ENCODE measurements around the gene LCN12. TPM values are rescaled to one million over a fixed set of nuclear protein-coding genes. Genes with fewer than 3 reads are reported as not detected.

Gene LCN12
- total RNA-seq, 1 donor: 0.54 TPM

GRCh38 chr9:136926749-136927148, 25.3 kb upstream of the LCN12 start:
- no peak for DNase-seq (ENCODE audit: low read depth in 2 of 3, low spot score in 2 of 3)

- DNase-seq (ENCODE audit: low read depth in 2 of 3, low spot score in 2 of 3): no peak
Measured at GRCh38 chr9:136927343-136928271, 24.5 kb upstream of the LCN12 start.

- no peak for DNase-seq (ENCODE audit: low read depth in 2 of 3, low spot score in 2 of 3)
Measured at GRCh38 chr9:136928591-136928990, 23.5 kb upstream of the LCN12 start.

- DNase-seq (ENCODE audit: low read depth in 2 of 3, low spot score in 2 of 3): no peak
Measured at GRCh38 chr9:136930014-136930413, 22.1 kb upstream of the LCN12 start.

- no peak for DNase-seq (ENCODE audit: low read depth in 2 of 3, low spot score in 2 of 3)
Measured at GRCh38 chr9:136931611-136932130, 20.4 kb upstream of the LCN12 start.

GRCh38 chr9:136934277-136934676, 17.8 kb upstream of the LCN12 start:
- DNase-seq (ENCODE audit: low read depth in 2 of 3, low spot score in 2 of 3): no peak

- no peak for DNase-seq (ENCODE audit: low read depth in 2 of 3, low spot score in 2 of 3)
Measured at GRCh38 chr9:136935651-136936050, 16.4 kb upstream of the LCN12 start.

- DNase-seq (ENCODE audit: low read depth in 2 of 3, low spot score in 2 of 3): no peak
Measured at GRCh38 chr9:136936645-136937170, 15.4 kb upstream of the LCN12 start.

GRCh38 chr9:136937186-136938001, 14.7 kb upstream of the LCN12 start:
- no peak for DNase-seq (ENCODE audit: low read depth in 2 of 3, low spot score in 2 of 3)

- DNase-seq (ENCODE audit: low read depth in 2 of 3, low spot score in 2 of 3): no peak
Measured at GRCh38 chr9:136939431-136939995, 12.6 kb upstream of the LCN12 start.

- DNase-seq (ENCODE audit: low read depth in 2 of 3, low spot score in 2 of 3): no peak
Measured at GRCh38 chr9:136939996-136940525, 12.0 kb upstream of the LCN12 start.

- no peak for DNase-seq (ENCODE audit: low read depth in 2 of 3, low spot score in 2 of 3)
Measured at GRCh38 chr9:136940526-136941230, 11.4 kb upstream of the LCN12 start.

GRCh38 chr9:136941231-136942111, 10.6 kb upstream of the LCN12 start:
- DNase-seq (ENCODE audit: low read depth in 2 of 3, low spot score in 2 of 3): no peak

- no peak for DNase-seq (ENCODE audit: low read depth in 2 of 3, low spot score in 2 of 3)
Measured at GRCh38 chr9:136942112-136942880, 9.8 kb upstream of the LCN12 start.

- DNase-seq (ENCODE audit: low read depth in 2 of 3, low spot score in 2 of 3): no peak
Measured at GRCh38 chr9:136942881-136943230, 9.2 kb upstream of the LCN12 start.

- no peak for DNase-seq (ENCODE audit: low read depth in 2 of 3, low spot score in 2 of 3)
Measured at GRCh38 chr9:136943291-136944211, 8.5 kb upstream of the LCN12 start.

GRCh38 chr9:136944212-136944518, 7.9 kb upstream of the LCN12 start:
- DNase-seq (ENCODE audit: low read depth in 2 of 3, low spot score in 2 of 3): peak; percentile 26 to 75 (median 58)
